HepG2 (cell line): ENCODE measurements around the gene DIPK1B. TPM values are rescaled to one million over a fixed set of nuclear protein-coding genes. Genes with fewer than 3 reads are reported as not detected.

Experiments
- BATF2 ChIP-seq: sonication (generic); formaldehyde crosslinking; IDR thresholded peaks from 2 replicates; pipeline ENCODE4 v1.8.0; 2022; ENCODE audit warnings: mild to moderate bottlenecking, missing genetic modification reagents, moderate library complexity
- CBX1 ChIP-seq: IDR thresholded peaks from one replicate; pipeline ENCODE4 v1.6.1; 2016; ENCODE audit warnings: antibody characterized with exemption, low read depth
- HINFP ChIP-seq: sonication (generic); formaldehyde crosslinking; IDR thresholded peaks from 2 replicates; pipeline ENCODE4 v1.4.0; 2020; ENCODE audit warnings: low read depth, mild to moderate bottlenecking, missing genetic modification reagents
- HMG20B ChIP-seq: conservative IDR thresholded peaks from 2 replicates; pipeline ENCODE4 v1.6.1; 2016; ENCODE audit warnings: missing genetic modification reagents, missing compliant biosample characterization
- HNRNPLL ChIP-seq: fragments of 200-400 bp; formaldehyde crosslinking; IDR thresholded peaks from 2 replicates; pipeline ENCODE4 v1.6.1; 2017; ENCODE audit warnings: mild to moderate bottlenecking, low read depth, low read length; ENCODE audit not compliant: poor library complexity, severe bottlenecking
- MED1 ChIP-seq: sonication (generic); formaldehyde crosslinking; IDR thresholded peaks from 2 replicates; pipeline ENCODE4 v1.4.0; 2020; ENCODE audit warnings: missing genetic modification reagents
- MED13 ChIP-seq: sonication (generic); formaldehyde crosslinking; IDR thresholded peaks from 2 replicates; pipeline ENCODE4 v1.5.0; 2020; ENCODE audit warnings: missing genetic modification reagents
- MEIS2 ChIP-seq: sonication (generic); formaldehyde crosslinking; IDR thresholded peaks from 2 replicates; pipeline ENCODE4 v1.9.0; 2021; ENCODE audit warnings: mild to moderate bottlenecking, missing genetic modification reagents
- MTF2 ChIP-seq: sonication (generic); formaldehyde crosslinking; IDR thresholded peaks from 2 replicates; pipeline ENCODE4 v1.5.0; 2020; ENCODE audit warnings: missing genetic modification reagents, borderline replicate concordance
- NFAT5 ChIP-seq: sonication (generic); formaldehyde crosslinking; IDR thresholded peaks from 2 replicates; pipeline ENCODE4 v1.4.0; 2020; ENCODE audit warnings: missing genetic modification reagents
- PCBP1 ChIP-seq: fragments of 200-400 bp; formaldehyde crosslinking; IDR thresholded peaks from 2 replicates; pipeline ENCODE4 v1.6.1; 2017; ENCODE audit warnings: mild to moderate bottlenecking, low read depth, low read length, borderline replicate concordance
- PRMT3 ChIP-seq: sonication (generic); formaldehyde crosslinking; IDR thresholded peaks from 2 replicates; pipeline ENCODE4 v1.8.1; 2022; ENCODE audit warnings: low read depth, mild to moderate bottlenecking, moderate library complexity, missing genetic modification reagents, borderline replicate concordance
- RAD21 ChIP-seq: fragments of 450-650 bp; formaldehyde crosslinking; IDR thresholded peaks from 2 replicates; pipeline ENCODE4 v1.5.0; 2020; ENCODE audit warnings: mild to moderate bottlenecking
- SAFB2 ChIP-seq: sonication (generic); formaldehyde crosslinking; IDR thresholded peaks from 2 replicates; pipeline ENCODE4 v1.5.1; 2020; ENCODE audit warnings: missing genetic modification reagents, low read depth, mild to moderate bottlenecking, borderline replicate concordance
- SOX5 ChIP-seq: IDR thresholded peaks from 2 replicates; pipeline ENCODE4 v1.6.1; 2016; ENCODE audit warnings: borderline replicate concordance
- ZC3H13 ChIP-seq: sonication (generic); formaldehyde crosslinking; IDR thresholded peaks from 2 replicates; pipeline ENCODE4 v1.8.1; 2023; ENCODE audit warnings: mild to moderate bottlenecking, missing genetic modification reagents, moderate library complexity
- ZFP90 ChIP-seq: sonication (generic); formaldehyde crosslinking; IDR thresholded peaks from 2 replicates; pipeline ENCODE4 v1.8.0; 2022; ENCODE audit warnings: missing genetic modification reagents, mild to moderate bottlenecking, inconsistent platforms, borderline replicate concordance
- ZNF263 ChIP-seq: sonication (generic); formaldehyde crosslinking; IDR thresholded peaks from 2 replicates; pipeline ENCODE4 v1.4.0; 2020; ENCODE audit warnings: missing genetic modification reagents
- ZNF446 ChIP-seq: sonication (generic); formaldehyde crosslinking; IDR thresholded peaks from 2 replicates; pipeline ENCODE4 v1.5.0; 2020; ENCODE audit warnings: mild to moderate bottlenecking, missing genetic modification reagents
- ZNF776 ChIP-seq: sonication (generic); formaldehyde crosslinking; IDR thresholded peaks from 2 replicates; pipeline ENCODE4 v1.4.0; 2020; ENCODE audit warnings: mild to moderate bottlenecking, missing genetic modification reagents
- polyA plus RNA-seq, 8 experiments: library from polyadenylated mRNA; depleted of rRNA in 3 of 8; stranded (reverse) in 7 of 8; unstranded in 1 of 8; fragments of >200 nt; fragmentation: Illumina TruSeq in 4 of 8; extraction: Trizol in 4 of 8; gene quantifications; 2 replicates each; pipeline versions ENCODE4 v1.2.1 to v1.2.3, GENCODE V29; 2011 to 2016; ENCODE audit warnings: low read depth in 4 of 8, missing spikeins in 1 of 8, mixed read lengths in 1 of 8; ENCODE audit not compliant: insufficient read depth in 1 of 8
- total RNA-seq, 5 experiments: library from RNA; depleted of rRNA; stranded (reverse); fragments of >200 nt; fragmentation: Illumina TruSeq; extraction: Trizol; gene quantifications; 2 replicates each; pipeline ENCODE4 v1.2.3, GENCODE V29; 2016; ENCODE audit warnings: low read depth in 1 of 5
- TF ChIP-seq, protein P1 (sequence below): sonication (generic); formaldehyde crosslinking; IDR thresholded peaks from 2 replicates; pipeline ENCODE4 v1.4.0; 2020; ENCODE audit warnings: missing genetic modification reagents

Gene DIPK1B
- total and polyA plus RNA-seq, 2 of the 13 experiments (the other 11 are each of a cell fraction or from before 2014, with no cell fraction given): 0.18 to 3.9 TPM

- TF ChIP-seq MED1 (no peak), BATF2 (CRISPR knock-in tag) (no peak), ZNF263 (peak; percentile 70), ZFP90 (no peak), MED13 (no peak), HNRNPLL (no peak), PCBP1 (no peak), HMG20B (CRISPR knock-in tag) (0 out of 2 replicates have a peak, but pooled peaks have one; percentile 21), RAD21 (CRISPR knock-in tag) (peak; percentile 80), ZNF776 (CRISPR knock-in tag) (no peak), ZC3H13 (no peak), SAFB2 (CRISPR knock-in tag) (no peak), NFAT5 (CRISPR knock-in tag) (no peak), CBX1 (no peak), HINFP (no peak), ZNF446 (CRISPR knock-in tag) (no peak), SOX5 (no peak), MTF2 (CRISPR knock-in tag) (0 out of 2 replicates have a peak, but pooled peaks have one; percentile 2), MEIS2 (CRISPR knock-in tag) (0 out of 2 replicates have a peak, but pooled peaks have one; percentile 1), PRMT3 (CRISPR knock-in tag) (0 out of 2 replicates have a peak, but pooled peaks have one; percentile 65)
- TF ChIP-seq, protein P1, sequence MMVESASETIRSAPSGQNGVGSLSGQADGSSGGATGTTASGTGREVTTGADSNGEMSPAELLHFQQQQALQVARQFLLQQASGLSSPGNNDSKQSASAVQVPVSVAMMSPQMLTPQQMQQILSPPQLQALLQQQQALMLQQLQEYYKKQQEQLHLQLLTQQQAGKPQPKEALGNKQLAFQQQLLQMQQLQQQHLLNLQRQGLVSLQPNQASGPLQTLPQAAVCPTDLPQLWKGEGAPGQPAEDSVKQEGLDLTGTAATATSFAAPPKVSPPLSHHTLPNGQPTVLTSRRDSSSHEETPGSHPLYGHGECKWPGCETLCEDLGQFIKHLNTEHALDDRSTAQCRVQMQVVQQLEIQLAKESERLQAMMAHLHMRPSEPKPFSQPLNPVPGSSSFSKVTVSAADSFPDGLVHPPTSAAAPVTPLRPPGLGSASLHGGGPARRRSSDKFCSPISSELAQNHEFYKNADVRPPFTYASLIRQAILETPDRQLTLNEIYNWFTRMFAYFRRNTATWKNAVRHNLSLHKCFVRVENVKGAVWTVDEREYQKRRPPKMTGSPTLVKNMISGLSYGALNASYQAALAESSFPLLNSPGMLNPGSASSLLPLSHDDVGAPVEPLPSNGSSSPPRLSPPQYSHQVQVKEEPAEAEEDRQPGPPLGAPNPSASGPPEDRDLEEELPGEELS (CRISPR knock-in tag): no peak
Measured at GRCh38 chr9:136694163-136694871, 18.1 kb upstream of the DIPK1B start (continued).
